ENCODE results near the gene LPIN1. TPM values are rescaled to one million over a fixed set of nuclear protein-coding genes. Genes with fewer than 3 reads are reported as not detected.

LPIN1 gene
- total RNA-seq, 1 donor from 2014 or later: 43.9 TPM

- H3K27ac Mint-ChIP-seq (ENCODE audit: unreplicated experiment): no peak overlapping the region
- TF ChIP-seq, protein P1, sequence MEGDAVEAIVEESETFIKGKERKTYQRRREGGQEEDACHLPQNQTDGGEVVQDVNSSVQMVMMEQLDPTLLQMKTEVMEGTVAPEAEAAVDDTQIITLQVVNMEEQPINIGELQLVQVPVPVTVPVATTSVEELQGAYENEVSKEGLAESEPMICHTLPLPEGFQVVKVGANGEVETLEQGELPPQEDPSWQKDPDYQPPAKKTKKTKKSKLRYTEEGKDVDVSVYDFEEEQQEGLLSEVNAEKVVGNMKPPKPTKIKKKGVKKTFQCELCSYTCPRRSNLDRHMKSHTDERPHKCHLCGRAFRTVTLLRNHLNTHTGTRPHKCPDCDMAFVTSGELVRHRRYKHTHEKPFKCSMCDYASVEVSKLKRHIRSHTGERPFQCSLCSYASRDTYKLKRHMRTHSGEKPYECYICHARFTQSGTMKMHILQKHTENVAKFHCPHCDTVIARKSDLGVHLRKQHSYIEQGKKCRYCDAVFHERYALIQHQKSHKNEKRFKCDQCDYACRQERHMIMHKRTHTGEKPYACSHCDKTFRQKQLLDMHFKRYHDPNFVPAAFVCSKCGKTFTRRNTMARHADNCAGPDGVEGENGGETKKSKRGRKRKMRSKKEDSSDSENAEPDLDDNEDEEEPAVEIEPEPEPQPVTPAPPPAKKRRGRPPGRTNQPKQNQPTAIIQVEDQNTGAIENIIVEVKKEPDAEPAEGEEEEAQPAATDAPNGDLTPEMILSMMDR (conservative IDR thresholded peaks at IDR 0.05): no peak
- no peaks in the 10 kb centered on the region for H3K27me3 Mint-ChIP-seq (ENCODE audit: low read depth)
- H3K36me3 Mint-ChIP-seq (ENCODE audit: low read depth): peaks cover 51% of the 10 kb centered on the region
- DNase-seq (ENCODE audit: low read depth, low spot score): no peak
- peaks cover 21% of the 10 kb centered on the region for H3K4me1 Mint-ChIP-seq
- no peak overlapping the region for H3K4me3 Mint-ChIP-seq
- H3K9me3 Mint-ChIP-seq: peaks cover 8% of the 10 kb centered on the region
Observed at GRCh38 chr2:11761259-11761658, 14.8 kb downstream of the LPIN1 start.

- peaks cover 8% of the 10 kb centered on the region for H3K9me3 Mint-ChIP-seq
- TF ChIP-seq, protein P1 (conservative IDR thresholded peaks at IDR 0.05): no peak
- no peak overlapping the region for H3K27ac Mint-ChIP-seq (ENCODE audit: unreplicated experiment)
- no peaks in the 10 kb centered on the region for H3K27me3 Mint-ChIP-seq (ENCODE audit: low read depth)
- H3K4me1 Mint-ChIP-seq: peaks cover 21% of the 10 kb centered on the region
- peaks cover 57% of the 10 kb centered on the region for H3K36me3 Mint-ChIP-seq (ENCODE audit: low read depth)
- H3K4me3 Mint-ChIP-seq: no peak overlapping the region
- no peak for DNase-seq (ENCODE audit: low read depth, low spot score)
Observed at GRCh38 chr2:11762031-11762430, 15.6 kb downstream of the LPIN1 start.

- H3K36me3 Mint-ChIP-seq (ENCODE audit: low read depth): peaks cover 59% of the 10 kb centered on the region
- TF ChIP-seq, protein P1 (conservative IDR thresholded peaks at IDR 0.05): no peak
- no peak for DNase-seq (ENCODE audit: low read depth, low spot score)
- no peaks in the 10 kb centered on the region for H3K27me3 Mint-ChIP-seq (ENCODE audit: low read depth)
- peaks cover 19% of the 10 kb centered on the region for H3K4me1 Mint-ChIP-seq
- peak overlapping the region; percentile 90 for H3K27ac Mint-ChIP-seq (ENCODE audit: unreplicated experiment)
- H3K9me3 Mint-ChIP-seq: peaks cover 6% of the 10 kb centered on the region
- no peak overlapping the region for H3K4me3 Mint-ChIP-seq
Observed at GRCh38 chr2:11762799-11763461, 16.5 kb downstream of the LPIN1 start.

GRCh38 chr2:11764359-11764758 is 17.9 kb downstream of the LPIN1 start:
- no peaks in the 10 kb centered on the region for H3K27me3 Mint-ChIP-seq (ENCODE audit: low read depth)
- TF ChIP-seq, protein P1 (conservative IDR thresholded peaks at IDR 0.05): no peak

DNA sequence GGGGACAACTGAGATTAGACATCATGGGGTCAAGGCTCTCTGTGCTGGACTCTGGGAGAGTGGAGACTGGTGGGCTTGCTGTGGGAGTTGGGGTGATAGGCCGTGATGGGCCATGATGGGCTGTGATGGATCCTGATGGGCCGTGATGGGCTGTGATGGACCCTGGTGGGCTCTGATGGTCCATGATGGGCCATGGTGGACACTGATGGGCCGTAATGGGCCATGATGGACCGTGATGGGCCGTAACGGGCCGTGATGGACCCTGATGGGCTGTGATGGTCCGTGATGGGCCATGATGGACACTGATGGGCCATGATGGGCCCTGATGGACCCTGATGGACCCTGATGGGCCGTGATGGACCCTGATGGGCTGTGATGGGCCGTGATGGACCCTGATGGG is 18.5 kb downstream of the LPIN1 start:
- H3K27me3 Mint-ChIP-seq (ENCODE audit: low read depth): no peaks in the 10 kb centered on the region
- H3K36me3 Mint-ChIP-seq (ENCODE audit: low read depth): peaks cover 52% of the 10 kb centered on the region
- peaks cover 5% of the 10 kb centered on the region for H3K4me1 Mint-ChIP-seq
- no peak for DNase-seq (ENCODE audit: low read depth, low spot score)
- TF ChIP-seq, protein P1 (conservative IDR thresholded peaks at IDR 0.05): no peak
- H3K4me3 Mint-ChIP-seq: no peak overlapping the region
- no peak overlapping the region for H3K27ac Mint-ChIP-seq (ENCODE audit: unreplicated experiment)
- no peaks in the 10 kb centered on the region for H3K9me3 Mint-ChIP-seq

More at GRCh38 chr2:11764359-11764758, 17.9 kb downstream of the LPIN1 start:
- no peak for DNase-seq (ENCODE audit: low read depth, low spot score)
- Mint-ChIP-seq H3K4me1 (peaks cover 5% of the 10 kb centered on the region), H3K4me3 (no peak overlapping the region), H3K27ac (ENCODE audit: unreplicated experiment) (no peak overlapping the region), H3K9me3 (no peaks in the 10 kb centered on the region), H3K36me3 (ENCODE audit: low read depth) (peaks cover 52% of the 10 kb centered on the region)
